ENCODE data around the gene LHB. TPM values are rescaled to one million over a fixed set of nuclear protein-coding genes. Genes with fewer than 3 reads are reported as not detected.
"Not testable (repeated sequence)": the region's sequence is repeated elsewhere in the genome, so short reads cannot be mapped to it uniquely, and the experiment has no call there.

The LHB gene
- total and polyA plus RNA-seq, 12 donors, result 0.38 to 8.8 (median 1.8) TPM; not detected in 5

- no peaks in the 10 kb centered on the region for H3K9me3 ChIP-seq (replicated peaks in 1 of 3)
- peaks cover 0 to 22% of the 10 kb centered on the region in 2 donors for H3K4me1 ChIP-seq (replicated peaks in 1 of 2)
- H3K27ac ChIP-seq, result no peak overlapping the region
- WGBS, 4 donors, result 40 to 53% (median 47%) methylated on average over 7 to 10 of the region's 10 CpGs
- intact Hi-C loops (cut with DNase I), result no loop called here
- no peak for TF ChIP-seq POLR2A (IDR thresholded peaks at IDR 0.05)
- TF ChIP-seq, protein P1, sequence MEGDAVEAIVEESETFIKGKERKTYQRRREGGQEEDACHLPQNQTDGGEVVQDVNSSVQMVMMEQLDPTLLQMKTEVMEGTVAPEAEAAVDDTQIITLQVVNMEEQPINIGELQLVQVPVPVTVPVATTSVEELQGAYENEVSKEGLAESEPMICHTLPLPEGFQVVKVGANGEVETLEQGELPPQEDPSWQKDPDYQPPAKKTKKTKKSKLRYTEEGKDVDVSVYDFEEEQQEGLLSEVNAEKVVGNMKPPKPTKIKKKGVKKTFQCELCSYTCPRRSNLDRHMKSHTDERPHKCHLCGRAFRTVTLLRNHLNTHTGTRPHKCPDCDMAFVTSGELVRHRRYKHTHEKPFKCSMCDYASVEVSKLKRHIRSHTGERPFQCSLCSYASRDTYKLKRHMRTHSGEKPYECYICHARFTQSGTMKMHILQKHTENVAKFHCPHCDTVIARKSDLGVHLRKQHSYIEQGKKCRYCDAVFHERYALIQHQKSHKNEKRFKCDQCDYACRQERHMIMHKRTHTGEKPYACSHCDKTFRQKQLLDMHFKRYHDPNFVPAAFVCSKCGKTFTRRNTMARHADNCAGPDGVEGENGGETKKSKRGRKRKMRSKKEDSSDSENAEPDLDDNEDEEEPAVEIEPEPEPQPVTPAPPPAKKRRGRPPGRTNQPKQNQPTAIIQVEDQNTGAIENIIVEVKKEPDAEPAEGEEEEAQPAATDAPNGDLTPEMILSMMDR (IDR thresholded peaks at IDR 0.05), result no peak
- no peak overlapping the region for H3K4me3 ChIP-seq
- peaks cover 5% of the 10 kb centered on the region for H3K27me3 ChIP-seq
- DNase-seq, result no peak
- no peaks in the 10 kb centered on the region for H3K36me3 ChIP-seq (replicated peaks in 1 of 2)
Observed at GRCh38 chr19:49058562-49058961, 41.7 kb upstream of the LHB start.

GRCh38 chr19:49057636-49058234 is 40.8 kb upstream of the LHB start, which contains the start of gene CGB7:
Gene CGB7 (minus strand): TSS chr19:49057749. CDS start chr19:49055375, 2,374 bp downstream.
- 3 to 28% (median 5%) methylated on average over 5 to 38 of the region's 38 CpGs for WGBS, 4 donors
- Histone ChIP-seq H3K9me3 (replicated peaks in 1 of 3) (no peaks in the 10 kb centered on the region), H3K4me3 (peak within 1 kb of the TSS in 1 of 4 donors; percentile 48), H3K4me1 (replicated peaks in 1 of 2) (peaks cover 0 to 22% of the 10 kb centered on the region in 2 donors), H3K27ac (no peak within 1 kb of the TSS), H3K27me3 (peaks cover 5% of the 10 kb centered on the region), H3K36me3 (replicated peaks in 1 of 2) (no peaks in the 10 kb centered on the region)
- intact Hi-C loops (cut with DNase I), result no loop called here
- DNase-seq, result peak; percentile 30 to 74 (median 66)
- no peak for TF ChIP-seq POLR2A (IDR thresholded peaks at IDR 0.05)
- TF ChIP-seq, protein P1 (IDR thresholded peaks at IDR 0.05), result no peak

- 13 to 21% (median 18%) methylated on average over 20 to 34 of the region's 34 CpGs for WGBS, 4 donors
Observed at GRCh38 chr19:49056902-49057596, 40.2 kb upstream of the LHB start.

DNA sequence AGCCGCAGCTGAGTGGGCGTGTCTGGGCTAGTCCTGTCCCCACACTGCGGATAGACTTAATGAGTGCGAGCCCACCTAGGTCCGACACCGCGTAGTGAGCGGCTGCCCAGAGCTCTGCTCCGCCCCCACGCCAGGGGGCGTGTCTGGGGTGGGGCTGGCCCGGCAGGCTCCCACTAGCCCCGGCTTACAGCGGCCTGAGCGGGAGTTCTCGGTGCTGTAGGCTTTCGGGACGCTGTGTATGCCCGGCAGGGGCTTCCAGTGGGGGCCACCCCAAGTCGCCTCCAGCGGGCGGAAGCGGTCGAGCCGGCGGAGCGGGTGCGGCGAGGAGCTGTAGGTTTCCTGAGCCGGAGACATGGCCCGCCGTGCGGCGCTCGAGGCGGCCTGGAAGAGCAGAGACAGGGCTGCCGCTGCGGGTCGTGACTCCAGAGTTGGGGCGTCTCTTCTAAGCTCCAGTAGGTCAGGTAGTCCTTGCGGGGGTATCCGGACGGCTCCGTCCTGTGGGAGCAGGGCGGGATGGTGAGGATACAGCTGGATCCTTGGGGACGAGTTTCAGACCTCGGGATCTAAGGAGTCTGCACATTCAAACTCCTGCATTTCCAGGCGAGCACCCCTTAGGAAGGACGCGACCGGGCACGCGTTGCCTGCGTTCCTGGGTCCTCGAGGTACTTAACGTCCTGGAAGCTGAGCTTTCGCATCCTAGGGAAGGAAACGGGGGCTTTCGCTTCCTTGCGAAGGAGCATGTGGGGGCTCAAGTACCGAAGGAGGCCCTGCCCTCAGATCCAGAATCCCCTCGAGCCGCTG is 39.4 kb upstream of the LHB start:
- Histone ChIP-seq H3K4me3 (peak overlapping the region in 2 of 4 donors; percentile 6 to 48), H3K9me3 (replicated peaks in 1 of 3) (no peaks in the 10 kb centered on the region), H3K4me1 (replicated peaks in 1 of 2) (peaks cover 0 to 22% of the 10 kb centered on the region in 2 donors), H3K36me3 (replicated peaks in 1 of 2) (no peaks in the 10 kb centered on the region), H3K27me3 (peaks cover 5% of the 10 kb centered on the region), H3K27ac (no peak overlapping the region)
- TF ChIP-seq, protein P1 (IDR thresholded peaks at IDR 0.05), result peak in 3 of 6 experiments; percentile 22 to 34 (median 24)
- no peak for TF ChIP-seq POLR2A (IDR thresholded peaks at IDR 0.05)
- WGBS, 4 donors, result 0 to 2% (median 2%) methylated on average over 5 to 63 of the region's 63 CpGs
- peak in 6 of 7 donors; percentile 26 to 56 (median 46) for DNase-seq
- intact Hi-C loops (cut with DNase I), result no loop called here

More at GRCh38 chr19:49056902-49057596, 40.2 kb upstream of the LHB start:
- peaks cover 0 to 22% of the 10 kb centered on the region in 2 donors for H3K4me1 ChIP-seq (replicated peaks in 1 of 2)
- H3K27ac ChIP-seq; intact Hi-C loops (cut with DNase I); H3K27me3 ChIP-seq; DNase-seq; H3K9me3 ChIP-seq (replicated peaks in 1 of 3); H3K36me3 ChIP-seq (replicated peaks in 1 of 2): not testable (repeated sequence)
- peak overlapping the region in 1 of 4 donors; percentile 48 for H3K4me3 ChIP-seq

DNA sequence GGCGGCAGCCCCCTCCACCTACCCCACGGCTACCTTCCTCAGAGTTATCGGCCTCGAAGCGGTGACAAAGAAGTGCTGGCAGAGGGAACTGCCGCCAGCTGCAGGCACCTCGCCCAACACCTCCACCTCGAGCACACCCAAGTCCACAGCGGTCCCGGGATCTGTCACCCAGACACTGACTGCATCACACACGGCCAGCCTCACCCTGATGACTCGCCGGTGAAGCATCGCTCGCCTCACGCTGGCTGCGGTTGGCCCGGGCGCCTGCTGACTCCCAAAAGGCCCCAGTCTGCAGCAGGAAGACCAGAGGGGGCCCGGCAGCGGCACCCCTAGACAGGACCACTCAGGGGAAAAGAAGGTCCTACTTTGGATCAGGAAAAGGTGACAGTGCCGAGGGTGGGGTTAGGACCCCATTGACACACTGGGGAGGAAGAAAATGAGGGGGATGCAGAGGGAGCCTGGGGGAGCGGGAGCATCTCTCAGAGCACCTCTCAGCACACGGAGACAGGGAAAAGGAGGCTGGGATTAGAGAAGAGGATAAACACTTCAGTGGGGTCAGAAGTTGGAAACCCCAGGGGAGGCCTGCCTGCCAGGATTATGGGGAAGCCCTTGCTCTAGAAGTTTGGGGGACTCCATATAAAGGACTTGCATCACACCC is 33.6 kb upstream of the LHB start:
- WGBS, 4 donors, result 72 to 81% (median 77%) methylated on average over 11 to 24 of the region's 24 CpGs
- H3K4me3 ChIP-seq; H3K27ac ChIP-seq; intact Hi-C loops (cut with DNase I); H3K9me3 ChIP-seq (replicated peaks in 1 of 3); H3K27me3 ChIP-seq; H3K36me3 ChIP-seq (replicated peaks in 1 of 2); H3K4me1 ChIP-seq (replicated peaks in 1 of 2); DNase-seq: not testable (repeated sequence)

DNA sequence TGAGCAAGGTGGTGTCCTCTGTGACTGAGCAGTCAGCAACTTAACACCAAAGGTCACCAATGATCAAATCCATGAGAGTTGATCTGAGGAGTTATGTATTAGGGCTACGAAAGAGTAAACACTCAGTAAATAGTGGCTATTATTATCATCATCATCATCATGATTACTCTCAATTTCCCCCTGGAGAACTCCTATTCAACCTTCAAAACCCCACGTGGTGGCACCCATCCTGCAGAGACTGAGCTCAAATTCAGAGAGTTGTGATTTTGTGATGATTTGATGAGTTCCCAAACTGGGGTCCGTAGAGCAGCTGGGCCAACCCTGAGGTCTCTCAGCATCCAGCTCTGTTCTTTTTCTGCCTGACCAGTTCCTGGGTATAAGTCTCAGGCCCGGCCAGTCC is 32.9 kb upstream of the LHB start:
- H3K27me3 ChIP-seq; H3K4me1 ChIP-seq (replicated peaks in 1 of 2); H3K27ac ChIP-seq; intact Hi-C loops (cut with DNase I); H3K9me3 ChIP-seq (replicated peaks in 1 of 3); H3K36me3 ChIP-seq (replicated peaks in 1 of 2); H3K4me3 ChIP-seq; DNase-seq: not testable (repeated sequence)
- WGBS, 4 donors, result 66 to 80% (median 79%) methylated on average over 2 to 3 of the region's 4 CpGs

- intact Hi-C loops (cut with DNase I); H3K4me3 ChIP-seq; DNase-seq; H3K27me3 ChIP-seq; H3K4me1 ChIP-seq (replicated peaks in 1 of 2); H3K9me3 ChIP-seq (replicated peaks in 1 of 3); H3K36me3 ChIP-seq (replicated peaks in 1 of 2); H3K27ac ChIP-seq: not testable (repeated sequence)
- WGBS, 4 donors, result 80 to 100% (median 85%) methylated on average over 3 to 10 of the region's 12 CpGs
Observed at GRCh38 chr19:49049011-49049410, 32.1 kb upstream of the LHB start, which contains the start of gene CGB8. Gene CGB8 (minus strand): TSS chr19:49049111. CDS start chr19:49048739, 372 bp downstream.
